ENCODE results near the gene ARHGEF28. TPM values are rescaled to one million over a fixed set of nuclear protein-coding genes. Genes with fewer than 3 reads are reported as not detected.

ARHGEF28 gene
- polyA plus RNA-seq, 3 donors: not detected

- no CpG with 5 or more reads among the region's 2 CpGs for WGBS (ENCODE audit: insufficient coverage)
- no peak for DNase-seq
- no peaks in the 10 kb centered on the region for H3K79me2 ChIP-seq (ENCODE audit: insufficient read depth, low read length)
- no peaks in the 10 kb centered on the region for H3K4me1 ChIP-seq (ENCODE audit: control insufficient read depth in 1 of 2, insufficient read depth in 2 of 2, low read length in 2 of 2)
- Mint-ChIP-seq H3K4me3 (no peak overlapping the region), H3K9me3 (no peaks in the 10 kb centered on the region), H3K27ac (no peak overlapping the region), H3K27me3 (ENCODE audit: low read depth in 3 of 3) (peaks cover 0 to 2% (median 0%) of the 10 kb centered on the region in 3 donors), H3K36me3 (no peaks in the 10 kb centered on the region), H3K4me1 (peaks cover 12% of the 10 kb centered on the region)
- H3K27me3 ChIP-seq (ENCODE audit: control insufficient read depth in 2 of 2, insufficient read depth in 2 of 2, low read length in 2 of 2): no peaks in the 10 kb centered on the region
- no peak overlapping the region for H3K4me3 ChIP-seq (replicated peaks in 1 of 3; ENCODE audit: low read depth in 2 of 3, low read length in 3 of 3)
- no peak overlapping the region for H2AFZ ChIP-seq (ENCODE audit: insufficient read depth, low read depth, low read length, poor library complexity, severe bottlenecking)
- no peak for TF ChIP-seq CTCF (IDR thresholded peaks at IDR 0.05)
- no peak overlapping the region for H3K27ac ChIP-seq (ENCODE audit: low read depth in 1 of 2, low read length in 2 of 2)
- H3K9ac ChIP-seq (ENCODE audit: insufficient read depth, low read length, poor library complexity, severe bottlenecking): no peak overlapping the region
- no peaks in the 10 kb centered on the region for H4K20me1 ChIP-seq (ENCODE audit: insufficient read depth, low read length)
- no peak overlapping the region for H3K4me2 ChIP-seq (replicated peaks; ENCODE audit: extremely low read depth, low read length, poor library complexity, severe bottlenecking)
- no peaks in the 10 kb centered on the region for H3K9me3 ChIP-seq (replicated peaks in 1 of 2; ENCODE audit: control insufficient read depth in 1 of 2, insufficient read depth in 1 of 2, low read length in 2 of 2)
- intact Hi-C loops (cut with micrococcal nuclease): no loop called here
- no peaks in the 10 kb centered on the region for H3K36me3 ChIP-seq (replicated peaks in 1 of 2; ENCODE audit: control insufficient read depth in 1 of 2, insufficient read depth in 2 of 2, low read length in 2 of 2)
These were observed 66.2 kb downstream of the ARHGEF28 start for GRCh38 chr5:73692166-73692640.

DNA sequence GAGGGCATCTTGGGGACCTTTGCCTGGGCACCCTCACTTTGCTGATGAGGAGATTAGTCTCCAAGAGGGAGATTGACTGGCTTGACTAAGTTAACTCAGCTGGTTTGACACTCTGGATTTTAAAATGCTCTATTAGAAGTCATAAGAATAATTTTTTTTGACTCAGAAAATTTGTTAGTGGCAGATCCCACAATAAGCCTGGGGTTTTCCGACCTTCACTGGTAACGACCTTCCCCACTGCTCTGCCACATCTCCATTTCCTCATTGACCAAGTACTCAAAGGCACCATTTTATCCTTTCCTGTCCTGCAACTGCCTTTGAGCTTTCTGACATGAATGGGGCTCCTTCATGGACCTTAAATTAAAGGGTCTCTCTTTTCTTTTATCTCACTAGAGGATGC lies 67.0 kb downstream of the ARHGEF28 start:
- no peak for DNase-seq
- Histone ChIP-seq H3K36me3 (replicated peaks in 1 of 2; ENCODE audit: control insufficient read depth in 1 of 2, insufficient read depth in 2 of 2, low read length in 2 of 2) (no peaks in the 10 kb centered on the region), H3K9me3 (replicated peaks in 1 of 2; ENCODE audit: control insufficient read depth in 1 of 2, insufficient read depth in 1 of 2, low read length in 2 of 2) (no peaks in the 10 kb centered on the region), H3K9ac (ENCODE audit: insufficient read depth, low read length, poor library complexity, severe bottlenecking) (no peak overlapping the region), H3K27ac (ENCODE audit: low read depth in 1 of 2, low read length in 2 of 2) (no peak overlapping the region), H4K20me1 (ENCODE audit: insufficient read depth, low read length) (no peaks in the 10 kb centered on the region), H3K79me2 (ENCODE audit: insufficient read depth, low read length) (no peaks in the 10 kb centered on the region), H3K27me3 (ENCODE audit: control insufficient read depth in 2 of 2, insufficient read depth in 2 of 2, low read length in 2 of 2) (no peaks in the 10 kb centered on the region), H3K4me2 (replicated peaks; ENCODE audit: extremely low read depth, low read length, poor library complexity, severe bottlenecking) (no peak overlapping the region), H3K4me3 (replicated peaks in 1 of 3; ENCODE audit: low read depth in 2 of 3, low read length in 3 of 3) (no peak overlapping the region), H3K4me1 (ENCODE audit: control insufficient read depth in 1 of 2, insufficient read depth in 2 of 2, low read length in 2 of 2) (no peaks in the 10 kb centered on the region), H2AFZ (ENCODE audit: insufficient read depth, low read depth, low read length, poor library complexity, severe bottlenecking) (no peak overlapping the region)
- Mint-ChIP-seq H3K27ac (no peak overlapping the region), H3K36me3 (no peaks in the 10 kb centered on the region), H3K27me3 (ENCODE audit: low read depth in 3 of 3) (peaks cover 0 to 4% (median 0%) of the 10 kb centered on the region in 3 donors), H3K4me1 (peaks cover 12% of the 10 kb centered on the region), H3K4me3 (no peak overlapping the region), H3K9me3 (no peaks in the 10 kb centered on the region)
- WGBS (ENCODE audit: insufficient coverage): 85% methylated on average over 2 of the region's 2 CpGs
- TF ChIP-seq CTCF (IDR thresholded peaks at IDR 0.05): no peak
- intact Hi-C loops (cut with micrococcal nuclease): no loop called here

Data from CD14-positive monocyte (primary cell).